ENCODE measurements around the gene TRPV4. TPM values are rescaled to one million over a fixed set of nuclear protein-coding genes. Genes with fewer than 3 reads are reported as not detected.

TRPV4 gene
- total RNA-seq, 2 donors from 2014 or later = 1.0 to 1.2 TPM

GRCh38 chr12:109739747-109740693 lies 93.2 kb downstream of the TRPV4 start:
- DNase-seq = peak; percentile 18
- intact Hi-C loops (cut with DNase I) = no loop called here
- peak in 1 of 2 donors; percentile 10 for ATAC-seq

DNA sequence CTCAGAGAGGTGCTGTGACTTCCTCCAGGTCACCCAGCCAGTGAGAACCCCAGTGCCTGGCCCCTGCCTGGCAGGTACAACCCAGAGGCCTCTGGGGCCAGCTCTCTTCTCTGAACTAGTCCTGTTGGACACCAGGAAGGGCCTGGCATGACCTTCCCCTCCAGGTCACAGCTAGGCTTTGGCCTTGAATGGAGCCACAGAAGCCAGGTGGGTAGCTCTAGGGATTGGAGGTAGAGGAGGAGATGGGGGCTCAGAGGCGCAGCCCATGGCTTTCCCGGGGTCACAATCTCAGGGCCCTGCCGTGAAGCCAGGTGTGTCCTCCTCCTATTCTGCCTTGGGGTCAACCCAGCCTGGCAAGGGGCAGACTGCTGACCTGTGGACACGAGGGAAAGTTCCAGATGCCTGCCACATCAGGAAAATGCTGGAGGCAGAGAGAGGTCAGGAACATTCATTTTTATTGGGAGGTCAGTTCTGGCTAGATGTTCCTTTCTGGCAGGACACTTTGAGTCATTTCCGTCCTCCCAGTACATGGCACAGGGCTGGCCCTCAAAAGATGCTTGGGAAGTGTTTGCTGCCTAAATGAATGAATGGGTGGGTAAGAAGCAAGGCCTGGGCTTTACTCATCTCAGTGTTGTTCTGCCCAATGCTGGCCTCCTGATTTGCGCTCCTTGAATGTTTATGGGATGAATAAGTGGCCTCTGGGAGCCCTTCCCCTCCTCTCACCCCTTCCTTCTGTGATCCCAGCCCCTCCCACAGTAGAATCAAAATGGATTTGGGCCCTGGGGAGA lies 94.1 kb downstream of the TRPV4 start:
- intact Hi-C loops (cut with DNase I) = no loop called here
- ATAC-seq = no peak
- DNase-seq = peak; percentile 7

DNA sequence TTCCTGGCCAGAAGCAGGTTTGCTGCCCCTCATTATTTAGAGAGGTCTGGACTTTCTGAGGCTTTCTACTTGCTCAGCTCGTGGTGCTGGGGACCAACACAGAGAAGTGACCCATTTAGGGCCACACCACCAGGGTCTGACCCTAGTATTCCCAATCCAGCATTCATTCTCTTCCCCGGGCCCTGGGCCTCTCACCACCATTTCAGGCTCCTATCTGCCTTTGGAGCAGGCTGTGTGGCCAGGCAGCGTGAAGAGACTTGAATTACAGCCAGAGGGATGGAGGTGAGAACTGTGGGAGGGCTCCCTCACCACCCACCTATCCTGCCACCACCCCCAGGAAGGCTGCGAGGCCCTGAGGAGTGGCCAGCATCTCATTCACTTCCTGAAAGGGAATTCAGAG lies 95.0 kb downstream of the TRPV4 start:
- peak; percentile 13 for DNase-seq
- no peak for ATAC-seq
- intact Hi-C loops (cut with DNase I) = no loop called here

- no peak for ATAC-seq
- DNase-seq = no peak
- intact Hi-C loops (cut with DNase I) = no loop called here
Observed at GRCh38 chr12:109737631-109738030, 95.6 kb downstream of the TRPV4 start.

GRCh38 chr12:109737126-109737525 lies 96.1 kb downstream of the TRPV4 start:
- ATAC-seq = no peak
- DNase-seq = no peak
- intact Hi-C loops (cut with DNase I) = no loop called here

DNA sequence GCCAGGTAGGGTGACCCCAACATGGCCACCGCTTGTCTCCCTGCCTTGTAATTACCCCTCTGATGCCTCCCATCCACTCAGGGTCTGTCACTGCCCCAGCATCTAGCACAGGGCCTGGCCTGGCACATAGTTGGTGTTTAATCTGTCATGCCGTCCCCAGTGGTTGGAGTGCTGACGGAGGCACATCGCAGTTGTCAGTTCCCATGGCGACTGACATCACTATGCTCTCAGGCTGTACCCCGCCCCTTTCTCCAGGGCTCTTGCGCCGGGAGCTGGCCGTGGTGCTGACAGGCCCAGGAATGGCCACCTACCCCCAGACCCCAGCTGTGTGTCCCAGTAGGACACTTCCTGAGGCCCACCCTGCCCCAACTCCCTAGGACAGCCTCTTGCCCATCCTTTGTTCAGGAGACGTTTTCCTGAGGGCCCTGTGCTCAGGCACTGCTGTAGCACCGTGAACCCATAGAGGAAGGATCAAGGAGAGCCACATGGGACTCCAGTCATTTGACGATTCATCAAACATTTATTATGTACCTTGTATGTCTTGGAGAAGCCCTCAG lies 96.6 kb downstream of the TRPV4 start:
- DNase-seq (peak; percentile 56), ATAC-seq (peak; percentile 54 to 76)
- intact Hi-C loops (cut with DNase I) = no loop called here

DNA sequence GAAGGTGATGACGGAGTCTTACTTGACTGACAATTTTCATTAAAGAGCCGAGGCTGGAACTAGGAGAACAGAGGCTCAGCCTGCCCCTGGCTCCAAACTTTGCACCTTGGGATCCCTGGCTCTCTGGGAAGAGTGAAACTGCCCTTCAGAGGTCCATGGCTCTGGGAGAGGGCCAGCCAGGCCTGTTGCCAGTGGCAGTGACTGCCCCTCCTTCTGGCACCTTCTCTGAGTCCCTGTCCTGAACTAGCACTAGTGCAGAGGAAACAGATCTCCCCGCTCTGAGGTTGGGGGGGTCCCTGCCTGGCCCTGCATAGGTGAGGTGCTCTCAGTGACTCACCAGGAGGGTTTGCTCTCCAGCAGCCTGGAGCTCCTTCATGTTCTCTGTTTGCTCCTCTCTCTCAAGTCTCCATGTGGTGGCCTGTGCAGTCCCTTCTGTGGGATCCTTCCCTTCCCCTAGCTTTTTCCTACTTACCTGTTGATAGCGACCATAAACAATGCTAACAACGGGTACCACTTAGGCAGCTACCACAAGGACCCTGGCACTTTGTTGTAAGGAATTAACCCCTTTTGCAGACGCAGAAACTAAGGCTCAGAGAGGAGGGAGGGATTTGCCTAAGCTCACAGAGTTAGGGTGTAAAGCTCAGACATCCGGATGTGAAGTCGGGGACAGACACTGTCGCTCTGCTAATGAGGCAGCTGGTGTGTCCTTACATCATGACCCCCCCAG lies 97.2 kb downstream of the TRPV4 start:
- peak; percentile 45 to 70 for ATAC-seq
- intact Hi-C loops (cut with DNase I) = no loop called here
- DNase-seq = peak; percentile 40

DNA sequence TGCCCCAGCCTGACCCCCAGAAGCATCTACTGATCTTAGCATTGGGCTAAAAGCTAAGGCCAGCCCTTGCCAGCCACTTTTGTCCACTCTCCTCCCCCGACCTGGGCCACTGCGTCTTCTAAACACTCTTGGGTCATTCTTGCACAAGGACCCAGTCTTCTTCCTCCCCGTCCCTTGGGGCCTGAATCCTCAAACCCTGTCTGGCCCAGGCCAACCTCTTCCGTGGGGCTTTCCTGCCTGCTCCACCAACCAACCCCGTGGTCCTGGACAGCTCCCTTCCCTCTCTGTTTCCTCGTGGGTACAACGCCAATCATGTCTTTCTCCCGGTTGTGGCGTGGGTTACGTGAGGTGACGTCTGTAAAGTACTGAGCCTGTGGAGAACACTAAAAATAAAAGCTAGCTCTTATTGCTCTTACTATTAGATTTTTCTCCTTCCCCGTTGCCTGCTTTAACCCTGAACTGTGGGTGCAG lies 98.1 kb downstream of the TRPV4 start:
- DNase-seq (peak; percentile 8), ATAC-seq (no peak)
- intact Hi-C loops (cut with DNase I) = no loop called here

- no peak for ATAC-seq
- DNase-seq = no peak
- intact Hi-C loops (cut with DNase I) = no loop called here
Observed at GRCh38 chr12:109734219-109735000, 98.8 kb downstream of the TRPV4 start.

Small RNA genes lying within 50 kb of the gene (microRNA-seq; reads per million reads assigned to microRNA genes)
- 0 to 0.20 reads per million in 2 donors for gene MIR4497

Other genes starting within 250 kb of the TRPV4 start
- 10 to 100 TPM; 14.5 to 21.8 TPM for gene FAM222A, start 119.6 kb downstream of the TRPV4 start, total RNA-seq
- gene GLTP, start 47.1 kb upstream of the TRPV4 start, total RNA-seq = 10 to 100 TPM; 22.7 to 28.5 TPM
- gene TCHP, start 66.9 kb upstream of the TRPV4 start, total RNA-seq = 10 to 100 TPM; 10.9 to 11.5 TPM
- gene GIT2, start 163.0 kb upstream of the TRPV4 start, total RNA-seq = 10 to 100 TPM; 34.5 to 35.3 TPM
- 10 to 100 TPM; 18.7 to 20.4 TPM for gene ANKRD13A, start 166.0 kb upstream of the TRPV4 start, total RNA-seq
- gene C12orf76, start 215.1 kb upstream of the TRPV4 start, total RNA-seq = 1 to 10 TPM; 6.0 to 7.8 TPM